Measurements from ENCODE around the gene CIDEA. TPM values are rescaled to one million over a fixed set of nuclear protein-coding genes. Genes with fewer than 3 reads are reported as not detected.

CIDEA gene
- total and polyA plus RNA-seq, 2 donors (not counting 1 experiment from before 2014, with no cell fraction given), result 0.12 to 1.7 TPM

DNA sequence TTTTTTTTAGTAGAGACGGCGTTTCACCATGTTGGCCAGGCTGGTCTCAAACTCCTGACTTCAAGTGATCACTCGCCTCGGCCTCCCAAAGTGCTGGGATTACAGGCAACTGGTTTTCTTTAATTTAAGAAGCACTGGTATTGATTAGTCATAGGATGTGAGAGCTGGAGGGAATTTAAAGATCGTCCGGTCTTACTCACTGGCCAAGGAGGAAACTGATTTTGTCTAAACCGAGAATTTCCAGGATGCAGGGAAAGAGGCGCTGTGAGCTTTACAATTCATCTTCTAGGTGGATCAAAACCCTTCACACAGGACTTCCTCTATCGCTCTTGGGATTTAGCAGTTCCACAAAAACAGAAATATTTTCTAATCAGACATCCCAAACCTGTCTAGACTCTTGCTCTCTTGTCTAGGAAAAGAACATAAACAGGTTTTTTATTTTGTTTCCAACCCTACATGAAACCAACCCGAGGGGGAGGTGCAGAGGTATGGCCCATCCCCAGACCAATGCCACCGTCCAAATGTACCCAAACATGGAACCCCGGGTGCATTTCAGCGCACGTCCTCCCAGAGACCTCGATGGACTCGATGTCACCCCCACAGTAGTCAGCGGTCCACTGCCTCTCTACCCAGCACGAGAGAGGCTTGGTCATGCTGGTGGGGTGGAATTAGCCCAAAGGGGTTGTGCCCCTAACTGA, 41.4 kb downstream of the CIDEA start:
- Histone ChIP-seq H3K79me2 (ENCODE audit: control insufficient read depth, insufficient read depth, low read length) (no peaks in the 10 kb centered on the region), H3K4me1 (ENCODE audit: control insufficient read depth, extremely low read depth, insufficient read depth, low read length) (no peaks in the 10 kb centered on the region), H3K36me3 (ENCODE audit: control insufficient read depth, insufficient read depth, low read length) (no peaks in the 10 kb centered on the region), H3K27me3 (ENCODE audit: control insufficient read depth, insufficient read depth, low read length) (no peaks in the 10 kb centered on the region), H3K4me3 (replicated peaks in 1 of 4; ENCODE audit: control extremely low read depth in 1 of 4, insufficient read depth in 1 of 4, low read depth in 3 of 4, low read length in 4 of 4) (no peak overlapping the region), H4K20me1 (ENCODE audit: control insufficient read depth, extremely low read depth, insufficient read depth, low read length) (no peaks in the 10 kb centered on the region), H2AFZ (ENCODE audit: low read length) (no peak overlapping the region), H3K9ac (ENCODE audit: insufficient read depth, low read length) (no peak overlapping the region), H3K4me2 (ENCODE audit: extremely low read depth, insufficient read depth, low read length) (no peak overlapping the region), H3K9me3 (ENCODE audit: control insufficient read depth, insufficient read depth, low read depth, low read length) (no peaks in the 10 kb centered on the region), H3K27ac (ENCODE audit: insufficient read depth, low read length) (no peak overlapping the region)
- TF ChIP-seq CTCF (conservative IDR thresholded peaks at IDR 0.05 in 1 of 2, IDR thresholded peaks at IDR 0.05 in 1 of 2; ENCODE audit: low read depth in 1 of 2, low read length in 2 of 2), result no peak
- TF ChIP-seq EZH2 (IDR thresholded peaks at IDR 0.05; ENCODE audit: low read length, missing control alignments), result no peak
- DNase-seq (ENCODE audit: low read depth in 2 of 2), result peak in 1 of 2 donors; percentile 62

DNA sequence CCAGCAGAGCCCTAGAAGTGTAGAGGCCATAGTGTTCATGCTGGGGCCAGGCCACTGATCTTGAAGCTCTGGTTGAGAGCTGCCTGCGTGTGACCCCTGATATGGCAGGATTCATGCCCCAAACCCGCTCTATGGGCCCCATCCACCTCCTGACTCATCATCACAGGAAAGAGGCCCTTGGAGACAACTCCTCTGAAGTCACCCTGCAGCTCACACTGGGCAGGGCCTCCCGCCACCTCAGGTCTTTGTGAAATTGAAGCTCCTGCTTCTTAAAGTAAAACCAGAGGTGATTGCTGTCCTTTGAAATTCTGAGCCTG, 41.9 kb downstream of the CIDEA start:
- Histone ChIP-seq H2AFZ (ENCODE audit: low read length) (no peak overlapping the region), H3K4me1 (ENCODE audit: control insufficient read depth, extremely low read depth, insufficient read depth, low read length) (no peaks in the 10 kb centered on the region), H3K27ac (ENCODE audit: insufficient read depth, low read length) (no peak overlapping the region), H3K9ac (ENCODE audit: insufficient read depth, low read length) (no peak overlapping the region), H3K4me2 (ENCODE audit: extremely low read depth, insufficient read depth, low read length) (no peak overlapping the region), H3K79me2 (ENCODE audit: control insufficient read depth, insufficient read depth, low read length) (no peaks in the 10 kb centered on the region), H4K20me1 (ENCODE audit: control insufficient read depth, extremely low read depth, insufficient read depth, low read length) (no peaks in the 10 kb centered on the region), H3K36me3 (ENCODE audit: control insufficient read depth, insufficient read depth, low read length) (no peaks in the 10 kb centered on the region), H3K27me3 (ENCODE audit: control insufficient read depth, insufficient read depth, low read length) (no peaks in the 10 kb centered on the region), H3K4me3 (replicated peaks in 1 of 4; ENCODE audit: control extremely low read depth in 1 of 4, insufficient read depth in 1 of 4, low read depth in 3 of 4, low read length in 4 of 4) (no peak overlapping the region), H3K9me3 (ENCODE audit: control insufficient read depth, insufficient read depth, low read depth, low read length) (no peaks in the 10 kb centered on the region)
- TF ChIP-seq EZH2 (IDR thresholded peaks at IDR 0.05; ENCODE audit: low read length, missing control alignments), result no peak
- TF ChIP-seq CTCF (conservative IDR thresholded peaks at IDR 0.05 in 1 of 2, IDR thresholded peaks at IDR 0.05 in 1 of 2; ENCODE audit: low read depth in 1 of 2, low read length in 2 of 2), result no peak
- peak in 1 of 2 donors; percentile 28 for DNase-seq (ENCODE audit: low read depth in 2 of 2)

GRCh38 chr18:12296457-12296856, 42.3 kb downstream of the CIDEA start:
- DNase-seq (ENCODE audit: low read depth in 2 of 2), result no peak
- H4K20me1 ChIP-seq (ENCODE audit: control insufficient read depth, extremely low read depth, insufficient read depth, low read length), result no peaks in the 10 kb centered on the region
- no peaks in the 10 kb centered on the region for H3K4me1 ChIP-seq (ENCODE audit: control insufficient read depth, extremely low read depth, insufficient read depth, low read length)
- H3K36me3 ChIP-seq (ENCODE audit: control insufficient read depth, insufficient read depth, low read length), result no peaks in the 10 kb centered on the region
- no peaks in the 10 kb centered on the region for H3K79me2 ChIP-seq (ENCODE audit: control insufficient read depth, insufficient read depth, low read length)
- no peak overlapping the region for H3K4me2 ChIP-seq (ENCODE audit: extremely low read depth, insufficient read depth, low read length)
- TF ChIP-seq CTCF (conservative IDR thresholded peaks at IDR 0.05 in 1 of 2, IDR thresholded peaks at IDR 0.05 in 1 of 2; ENCODE audit: low read depth in 1 of 2, low read length in 2 of 2), result no peak
- TF ChIP-seq EZH2 (IDR thresholded peaks at IDR 0.05; ENCODE audit: low read length, missing control alignments), result no peak
- H3K4me3 ChIP-seq (replicated peaks in 1 of 4; ENCODE audit: control extremely low read depth in 1 of 4, insufficient read depth in 1 of 4, low read depth in 3 of 4, low read length in 4 of 4), result no peak overlapping the region
- H3K9me3 ChIP-seq (ENCODE audit: control insufficient read depth, insufficient read depth, low read depth, low read length), result no peaks in the 10 kb centered on the region
- no peak overlapping the region for H3K9ac ChIP-seq (ENCODE audit: insufficient read depth, low read length)
- H2AFZ ChIP-seq (ENCODE audit: low read length), result no peak overlapping the region
- no peak overlapping the region for H3K27ac ChIP-seq (ENCODE audit: insufficient read depth, low read length)
- H3K27me3 ChIP-seq (ENCODE audit: control insufficient read depth, insufficient read depth, low read length), result no peaks in the 10 kb centered on the region
